Transverse colon (tissue), 4 donors: ENCODE data around the gene ALDH3B2. TPM values are rescaled to one million over a fixed set of nuclear protein-coding genes. Genes with fewer than 3 reads are reported as not detected.

ENCODE experiments used
- DNase-seq: peaks from one replicate; pipeline ENCODE4 v3.0.0-alpha.2; 2019
- H3K27ac ChIP-seq, 4 donors: fragments of 200-600 bp; sonication (generic); 2 replicates each; pipeline ENCODE4 v1.5.1; 2016 to 2018; ENCODE audit warnings: inconsistent platforms in 4 of 4
- H3K27me3 ChIP-seq: fragments of 200-600 bp; sonication (generic); 2 replicates; pipeline ENCODE4 v1.5.1; 2017; ENCODE audit warnings: inconsistent platforms
- H3K36me3 ChIP-seq, 4 donors: fragments of 200-600 bp; sonication (generic); 2 replicates each; pipeline ENCODE4 v1.5.1; 2017 to 2019; ENCODE audit warnings: inconsistent platforms in 4 of 4
- H3K4me1 ChIP-seq, 4 donors: fragments of 200-600 bp; sonication (generic); 2 replicates each; pipeline ENCODE4 v1.5.1; 2017 to 2020; ENCODE audit warnings: inconsistent platforms in 4 of 4
- H3K4me3 ChIP-seq, 4 donors: fragments of 200-600 bp; sonication (generic); 1 replicate in 1 of 4; 2 replicates in 3 of 4; pipeline versions ENCODE4 v1.5.1 to v1.6.1; 2017 to 2019; ENCODE audit warnings: inconsistent platforms in 4 of 4
- H3K9me3 ChIP-seq, 2 donors: fragments of 200-600 bp; sonication (generic); 2 replicates each; pipeline ENCODE4 v1.5.1; 2017 to 2019; ENCODE audit warnings: inconsistent platforms in 2 of 2
- CTCF ChIP-seq, 5 experiments: fragments of 200-600 bp in 3 of 5; fragments of 450-650 bp in 2 of 5; sonication (generic) in 3 of 5; IDR thresholded peaks; 1 replicate in 2 of 5; 2 replicates in 3 of 5; pipeline ENCODE4 v1.5.1; 2016 to 2017; ENCODE audit warnings: antibody characterized with exemption in 5 of 5, inconsistent platforms in 3 of 5, mild to moderate bottlenecking in 2 of 5, moderate library complexity in 1 of 5
- EP300 ChIP-seq: sonication (generic); formaldehyde crosslinking; IDR thresholded peaks from one replicate; pipeline ENCODE4 v1.6.1; 2017; ENCODE audit warnings: antibody characterized with exemption, low read depth
- POLR2A ChIP-seq: fragments of 450-650 bp; IDR thresholded peaks from one replicate; pipeline ENCODE4 v1.6.1; 2016; ENCODE audit warnings: antibody characterized with exemption, mild to moderate bottlenecking, moderate library complexity
- POLR2AphosphoS5 ChIP-seq, 3 donors: sonication (generic); formaldehyde crosslinking; IDR thresholded peaks; one replicate each; pipeline ENCODE4 v1.6.1; 2016; ENCODE audit warnings: antibody characterized with exemption in 3 of 3
- WGBS, 2 donors: methylation state at CpG; one replicate each; pipeline ENCODE4 v1.1.5; 2018; ENCODE audit warnings: low coverage in 1 of 2; 5-methylcytosine and 5-hydroxymethylcytosine counted together
- in situ Hi-C, 4 donors: fragments of 200-750 bp; cut with MboI; loops; one replicate each; pipeline versions ENCODE4 v1.15.0 to v1.15.1; 2017; ENCODE audit warnings: low sequenced_read_pairs in 3 of 4, low pct_ligation_motif_present in 1 of 4, low pct_unique_long_range_greater_than_20kb in 1 of 4
- intact Hi-C: fragments of 100-400 bp; cut with DNase I; formaldehyde crosslinking; loops from one replicate; pipeline ENCODE4 v1.15.1; 2023; ENCODE audit warnings: low total_unique reads
- total RNA-seq, 4 donors: library from RNA; depleted of rRNA; stranded (reverse); fragments of >200 nt; gene quantifications; one replicate each; pipeline ENCODE4 v1.1.0, GENCODE V29; 2016

Gene ALDH3B2
- total RNA-seq, 4 donors from 2014 or later, result 13.8 TPM; not detected in 3

- DNase-seq, result no peak
- no peaks in the 10 kb centered on the region for H3K4me1 ChIP-seq
- H3K4me3 ChIP-seq, result no peak overlapping the region
- H3K27ac ChIP-seq, result no peak overlapping the region
- intact Hi-C loops, result no loop called here
- TF ChIP-seq POLR2AphosphoS5 (IDR thresholded peaks at IDR 0.05) (no peak), POLR2A (no peak), EP300 (no peak), CTCF (IDR thresholded peaks at IDR 0.05) (no peak)
- no peaks in the 10 kb centered on the region for H3K27me3 ChIP-seq
- no peaks in the 10 kb centered on the region for H3K36me3 ChIP-seq
- WGBS, 2 donors, result 80 to 90% methylated on average over 11 to 12 of the region's 12 CpGs
- H3K9me3 ChIP-seq, result no peaks in the 10 kb centered on the region
- in situ Hi-C loops, result no loop called here
These were observed 21.2 kb upstream of the ALDH3B2 start for GRCh38 chr11:67695606-67696005.

- in situ Hi-C loops (no loop called here), intact Hi-C loops (no loop called here)
- no peaks in the 10 kb centered on the region for H3K36me3 ChIP-seq
- no peaks in the 10 kb centered on the region for H3K27me3 ChIP-seq
- TF ChIP-seq POLR2A (no peak), POLR2AphosphoS5 (IDR thresholded peaks at IDR 0.05) (no peak), EP300 (no peak), CTCF (IDR thresholded peaks at IDR 0.05) (no peak)
- 86 to 88% methylated on average over 13 to 28 of the region's 28 CpGs for WGBS, 2 donors
- H3K4me1 ChIP-seq, result no peaks in the 10 kb centered on the region
- no peak overlapping the region for H3K4me3 ChIP-seq
- no peak for DNase-seq
- H3K9me3 ChIP-seq, result no peaks in the 10 kb centered on the region
- no peak overlapping the region for H3K27ac ChIP-seq
These were observed 20.6 kb upstream of the ALDH3B2 start for GRCh38 chr11:67694875-67695555.

- Histone ChIP-seq H3K36me3 (no peaks in the 10 kb centered on the region), H3K4me3 (no peak overlapping the region), H3K9me3 (no peaks in the 10 kb centered on the region), H3K27ac (no peak overlapping the region), H3K27me3 (peaks cover 5% of the 10 kb centered on the region), H3K4me1 (no peaks in the 10 kb centered on the region)
- WGBS, 2 donors, result 50 to 57% methylated on average over 2 of the region's 2 CpGs
- no peak for DNase-seq
- in situ Hi-C loops (no loop called here), intact Hi-C loops (no loop called here)
- TF ChIP-seq CTCF (IDR thresholded peaks at IDR 0.05) (peak in 1 of 5 experiments; percentile 15), POLR2AphosphoS5 (IDR thresholded peaks at IDR 0.05) (no peak)
These were observed 16.7 kb upstream of the ALDH3B2 start for GRCh38 chr11:67691149-67691548.

- peaks cover 6% of the 10 kb centered on the region for H3K27me3 ChIP-seq
- DNase-seq, result no peak
- H3K4me3 ChIP-seq, result no peak overlapping the region
- in situ Hi-C loops (no loop called here), intact Hi-C loops (no loop called here)
- TF ChIP-seq POLR2A, result no peak
- TF ChIP-seq CTCF (IDR thresholded peaks at IDR 0.05), result no peak
- TF ChIP-seq POLR2AphosphoS5 (IDR thresholded peaks at IDR 0.05), result no peak
- no peak for TF ChIP-seq EP300
- no peak overlapping the region for H3K27ac ChIP-seq
- no peaks in the 10 kb centered on the region for H3K36me3 ChIP-seq
- no peaks in the 10 kb centered on the region for H3K9me3 ChIP-seq
- 70 to 81% methylated on average over 2 to 4 of the region's 4 CpGs for WGBS, 2 donors
- no peaks in the 10 kb centered on the region for H3K4me1 ChIP-seq
These were observed 14.8 kb upstream of the ALDH3B2 start for GRCh38 chr11:67689178-67689577.
